Measurements from ENCODE around the gene ADH4. TPM values are rescaled to one million over a fixed set of nuclear protein-coding genes. Genes with fewer than 3 reads are reported as not detected.

Gene ADH4
- total RNA-seq, 1 experiment from 2014 or later = 0.25 TPM

GRCh38 chr4:99104153-99104552, 39.9 kb downstream of the ADH4 start (continued):
- TF ChIP-seq ZBTB33 (IDR thresholded peaks at IDR 0.05; ENCODE audit: extremely low read depth, insufficient replicate concordance, low read length) = no peak

- Histone ChIP-seq H3K9ac (ENCODE audit: low read length) (no peak overlapping the region), H3K27me3 (ENCODE audit: insufficient read depth, low read length) (no peaks in the 10 kb centered on the region), H3K36me3 (ENCODE audit: control insufficient read depth in 1 of 2, insufficient read depth in 2 of 2, low read length in 2 of 2) (no peaks in the 10 kb centered on the region), H2AFZ (ENCODE audit: low read depth, low read length, poor library complexity, severe bottlenecking) (no peak overlapping the region), H3K9me2 (ENCODE audit: insufficient read depth) (no peaks in the 10 kb centered on the region), H4K20me1 (ENCODE audit: insufficient read depth) (no peaks in the 10 kb centered on the region), H3K79me2 (ENCODE audit: insufficient read depth, low read length) (no peaks in the 10 kb centered on the region), H3K9me3 (ENCODE audit: control insufficient read depth in 1 of 2, insufficient read depth in 1 of 2, low read depth in 1 of 2, low read length in 2 of 2) (no peaks in the 10 kb centered on the region), H3K4me1 (ENCODE audit: control insufficient read depth in 1 of 2, insufficient read depth in 2 of 2, low read length in 2 of 2) (no peaks in the 10 kb centered on the region), H3K4me3 (replicated peaks in 1 of 2; ENCODE audit: low read depth in 1 of 2, low read length in 2 of 2) (no peak overlapping the region), H3K27ac (ENCODE audit: low read depth, low read length) (no peak overlapping the region), H3K4me2 (ENCODE audit: low read length) (no peak overlapping the region)
- ChIA-PET POLR2A (no interaction called here), CTCF (no interaction called here), RAD21 (ENCODE audit: low non-redundant PET in 1 of 2, low total read pairs in 2 of 2, uncharacterized antibody in 2 of 2, unreplicated experiment in 2 of 2) (no interaction called here)
- ATAC-seq (no peak), DNase-seq (ENCODE audit: low read depth, low spot score) (no peak)
- intact Hi-C loops (cut with micrococcal nuclease) = no loop called here
- BruUV-seq (replicated peaks) = no TSS peak
- TF ChIP-seq ELF1 (IDR thresholded peaks at IDR 0.05; ENCODE audit: borderline replicate concordance, low read depth) (no peak), RAD21 (IDR thresholded peaks at IDR 0.05; ENCODE audit: low read depth) (no peak), TCF7L2 (IDR thresholded peaks at IDR 0.05; ENCODE audit: borderline replicate concordance, extremely low read depth, insufficient read depth, insufficient read length) (no peak), CEBPB (IDR thresholded peaks at IDR 0.05; ENCODE audit: low read depth) (no peak), JUND (IDR thresholded peaks at IDR 0.05) (no peak), SP1 (IDR thresholded peaks at IDR 0.05; ENCODE audit: low read depth) (no peak), CTCF (IDR thresholded peaks at IDR 0.05 in 2 of 3, conservative IDR thresholded peaks at IDR 0.05 in 1 of 3; ENCODE audit: borderline replicate concordance in 1 of 3, insufficient read depth in 1 of 3, low read depth in 2 of 3, low read length in 2 of 3) (no peak), YY1 (IDR thresholded peaks at IDR 0.05; ENCODE audit: extremely low read depth, insufficient replicate concordance, low read depth, low read length) (no peak), FOSL1 (IDR thresholded peaks at IDR 0.05; ENCODE audit: low read depth) (no peak), REST (IDR thresholded peaks at IDR 0.05; ENCODE audit: low read depth) (no peak), CBX3 (IDR thresholded peaks at IDR 0.05; ENCODE audit: low read depth) (no peak), ZFX (IDR thresholded peaks at IDR 0.05) (no peak), POLR2A (IDR thresholded peaks at IDR 0.05; ENCODE audit: borderline replicate concordance, extremely low read depth, insufficient read depth, insufficient read length) (no peak), ZBTB33 (IDR thresholded peaks at IDR 0.05; ENCODE audit: extremely low read depth, insufficient replicate concordance, low read length) (no peak), POLR2AphosphoS5 (IDR thresholded peaks at IDR 0.05; ENCODE audit: low read depth, low read length) (no peak), EGR1 (IDR thresholded peaks at IDR 0.05; ENCODE audit: low read depth) (no peak), MAX (IDR thresholded peaks at IDR 0.05) (no peak)
Observed at GRCh38 chr4:99103166-99103565, 40.9 kb downstream of the ADH4 start.
